Eye (tissue), 1 donor: Measurements from ENCODE around the gene PPP1R3A.
"Not testable (repeated sequence)": the region's sequence is repeated elsewhere in the genome, so short reads cannot be mapped to it uniquely, and the experiment has no call there.

ENCODE experiments used
- DNase-seq: peaks from one replicate; pipeline ENCODE4 v3.0.0-alpha.2; 2015

The PPP1R3A gene, protein sequence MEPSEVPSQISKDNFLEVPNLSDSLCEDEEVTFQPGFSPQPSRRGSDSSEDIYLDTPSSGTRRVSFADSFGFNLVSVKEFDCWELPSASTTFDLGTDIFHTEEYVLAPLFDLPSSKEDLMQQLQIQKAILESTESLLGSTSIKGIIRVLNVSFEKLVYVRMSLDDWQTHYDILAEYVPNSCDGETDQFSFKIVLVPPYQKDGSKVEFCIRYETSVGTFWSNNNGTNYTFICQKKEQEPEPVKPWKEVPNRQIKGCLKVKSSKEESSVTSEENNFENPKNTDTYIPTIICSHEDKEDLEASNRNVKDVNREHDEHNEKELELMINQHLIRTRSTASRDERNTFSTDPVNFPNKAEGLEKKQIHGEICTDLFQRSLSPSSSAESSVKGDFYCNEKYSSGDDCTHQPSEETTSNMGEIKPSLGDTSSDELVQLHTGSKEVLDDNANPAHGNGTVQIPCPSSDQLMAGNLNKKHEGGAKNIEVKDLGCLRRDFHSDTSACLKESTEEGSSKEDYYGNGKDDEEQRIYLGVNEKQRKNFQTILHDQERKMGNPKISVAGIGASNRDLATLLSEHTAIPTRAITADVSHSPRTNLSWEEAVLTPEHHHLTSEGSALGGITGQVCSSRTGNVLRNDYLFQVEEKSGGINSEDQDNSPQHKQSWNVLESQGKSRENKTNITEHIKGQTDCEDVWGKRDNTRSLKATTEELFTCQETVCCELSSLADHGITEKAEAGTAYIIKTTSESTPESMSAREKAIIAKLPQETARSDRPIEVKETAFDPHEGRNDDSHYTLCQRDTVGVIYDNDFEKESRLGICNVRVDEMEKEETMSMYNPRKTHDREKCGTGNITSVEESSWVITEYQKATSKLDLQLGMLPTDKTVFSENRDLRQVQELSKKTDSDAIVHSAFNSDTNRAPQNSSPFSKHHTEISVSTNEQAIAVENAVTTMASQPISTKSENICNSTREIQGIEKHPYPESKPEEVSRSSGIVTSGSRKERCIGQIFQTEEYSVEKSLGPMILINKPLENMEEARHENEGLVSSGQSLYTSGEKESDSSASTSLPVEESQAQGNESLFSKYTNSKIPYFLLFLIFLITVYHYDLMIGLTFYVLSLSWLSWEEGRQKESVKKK

DNA sequence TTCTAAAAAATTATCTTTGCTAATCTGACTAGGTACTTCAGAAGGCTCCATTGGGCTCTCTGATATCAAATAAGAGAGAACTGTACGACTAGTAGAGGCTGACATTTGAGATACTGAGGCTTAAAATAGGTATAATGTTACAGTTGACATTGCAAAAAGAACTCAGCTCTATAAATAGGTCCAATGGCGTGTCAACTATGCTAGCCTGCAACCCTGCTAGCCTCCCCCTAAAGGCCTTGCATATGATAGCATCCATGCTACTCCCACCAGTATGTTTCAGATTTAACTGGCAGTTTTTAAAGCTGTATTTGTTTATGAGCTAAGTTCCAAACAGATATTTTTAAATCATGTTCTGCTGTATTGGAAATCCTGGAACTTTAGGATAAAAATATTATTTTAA lies at the start of gene PPP1R3A:
Gene PPP1R3A, minus strand, starts transcription at position 64 of the 400 bp plus-strand sequence. Its CDS starts 13 bp downstream, at position 51.
- no peak for DNase-seq

DNA sequence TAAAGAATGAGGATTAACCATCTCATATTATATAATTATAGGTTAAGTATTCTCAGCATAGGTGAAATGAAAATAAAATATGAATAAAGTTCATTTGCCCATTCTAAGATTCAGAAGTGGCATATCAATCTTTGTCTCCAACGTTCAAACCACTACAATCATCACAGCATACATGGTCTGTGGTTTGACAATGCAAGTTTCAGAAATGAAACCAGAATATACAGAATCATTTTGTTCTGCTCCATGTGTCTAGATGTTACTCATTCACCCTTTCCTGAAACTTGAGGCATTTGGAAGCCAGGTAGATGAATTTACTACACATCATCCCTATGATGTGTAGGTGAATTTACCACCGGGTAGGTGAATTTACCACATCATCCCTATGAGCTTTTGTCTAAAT lies 44.5 kb upstream of the PPP1R3A start:
- DNase-seq = no peak

DNA sequence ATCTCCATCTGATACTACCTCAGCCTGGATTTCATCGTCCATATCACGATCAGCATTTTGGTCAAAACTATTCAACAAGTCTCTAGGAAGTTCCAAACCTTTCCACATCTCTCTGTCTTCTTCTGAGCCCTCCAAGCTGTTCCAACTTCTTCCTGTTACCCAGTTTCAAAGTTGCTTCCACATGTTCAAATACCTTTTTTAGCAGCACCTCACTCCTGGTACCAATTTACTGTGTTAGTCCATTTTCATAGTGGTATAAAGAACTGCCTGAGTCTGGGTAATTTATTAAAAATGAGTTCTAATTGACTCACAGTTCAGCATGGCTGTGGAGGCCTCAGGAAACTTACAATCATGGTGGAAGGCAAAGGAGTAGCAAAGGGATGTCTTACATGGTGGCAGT lies 41.1 kb upstream of the PPP1R3A start:
- DNase-seq = no peak

DNA sequence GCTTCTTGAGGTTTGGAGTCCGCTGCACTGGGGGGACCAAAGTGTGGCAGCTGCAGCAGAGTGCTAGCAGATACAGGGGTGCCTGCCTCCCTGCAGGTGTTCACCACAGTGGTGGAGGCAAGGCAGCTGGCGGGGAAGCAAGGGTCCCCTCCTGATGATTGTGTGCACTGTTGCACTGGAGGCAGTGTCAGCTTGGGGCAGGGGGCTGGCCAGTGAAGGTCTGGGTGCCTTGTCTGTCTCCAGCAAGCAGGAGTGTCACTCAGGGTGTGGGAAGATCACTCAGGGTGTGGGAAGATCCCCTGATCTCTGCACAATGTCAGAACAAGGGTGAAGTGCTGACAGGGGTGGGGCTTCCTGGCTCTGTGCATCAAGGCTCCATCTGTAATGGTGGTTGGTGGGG lies 36.3 kb upstream of the PPP1R3A start:
- no peak for DNase-seq

DNA sequence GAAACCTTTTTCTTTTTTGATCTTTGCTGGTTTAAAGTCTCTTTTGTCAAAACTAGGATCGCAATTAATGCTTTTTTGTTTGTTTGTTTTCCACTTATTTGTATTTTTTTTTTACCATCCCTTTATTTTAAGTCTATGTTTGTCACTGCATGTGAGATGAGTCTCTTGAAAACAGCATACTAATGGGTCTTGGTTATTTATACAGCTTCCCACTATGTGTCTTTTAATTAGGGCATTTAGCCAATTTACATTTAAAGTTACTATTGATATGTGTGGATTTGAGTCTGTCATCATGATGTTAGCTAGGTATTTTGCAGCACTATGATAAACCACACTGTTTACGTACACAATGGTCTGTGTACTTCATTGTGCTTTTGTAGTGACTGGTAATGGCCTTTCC lies 34.7 kb upstream of the PPP1R3A start:
- no peak for DNase-seq

DNA sequence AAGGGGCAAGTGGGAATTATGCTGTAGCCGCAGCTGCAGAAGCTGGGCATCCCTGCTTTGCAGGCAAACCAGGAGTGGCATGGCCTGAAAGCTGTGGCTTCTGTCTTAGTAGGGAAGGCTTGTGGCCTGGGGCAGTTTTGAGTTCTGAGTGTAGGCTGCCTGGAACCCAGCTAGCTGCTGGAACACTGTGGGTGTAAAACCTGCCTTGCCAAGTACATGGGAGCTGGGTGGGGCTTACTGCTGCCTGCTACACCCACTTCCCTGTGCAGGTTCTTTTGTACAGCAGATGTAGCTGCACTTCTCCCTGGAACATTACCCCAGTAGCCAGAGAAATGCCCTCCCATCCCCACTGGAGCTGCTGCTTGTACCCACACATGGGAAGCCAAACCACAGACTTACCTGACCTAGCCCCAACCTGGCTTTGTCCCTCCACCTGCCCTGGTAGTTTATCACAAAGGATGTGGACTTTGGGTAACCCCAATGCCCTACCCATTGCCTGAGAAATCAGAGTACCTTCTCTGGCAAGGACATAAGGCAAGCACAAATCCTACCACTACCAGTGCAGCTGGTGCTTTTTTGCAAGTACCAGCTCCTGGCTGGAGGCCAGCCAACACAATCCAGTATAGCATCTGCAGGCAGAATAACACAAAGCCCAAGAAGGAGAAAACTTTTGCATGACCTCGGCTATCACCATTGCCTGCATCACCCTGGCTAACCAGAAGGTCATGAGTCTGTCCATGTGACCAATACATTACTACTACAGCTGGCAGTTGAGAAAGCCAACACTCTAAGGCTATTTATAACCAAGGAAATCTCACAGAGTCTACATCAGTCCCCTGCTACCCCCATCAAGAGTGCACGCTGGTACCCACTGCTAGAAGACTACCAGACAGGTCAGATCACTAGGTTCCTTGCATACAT lies 26.5 kb upstream of the PPP1R3A start:
- DNase-seq = no peak

DNA sequence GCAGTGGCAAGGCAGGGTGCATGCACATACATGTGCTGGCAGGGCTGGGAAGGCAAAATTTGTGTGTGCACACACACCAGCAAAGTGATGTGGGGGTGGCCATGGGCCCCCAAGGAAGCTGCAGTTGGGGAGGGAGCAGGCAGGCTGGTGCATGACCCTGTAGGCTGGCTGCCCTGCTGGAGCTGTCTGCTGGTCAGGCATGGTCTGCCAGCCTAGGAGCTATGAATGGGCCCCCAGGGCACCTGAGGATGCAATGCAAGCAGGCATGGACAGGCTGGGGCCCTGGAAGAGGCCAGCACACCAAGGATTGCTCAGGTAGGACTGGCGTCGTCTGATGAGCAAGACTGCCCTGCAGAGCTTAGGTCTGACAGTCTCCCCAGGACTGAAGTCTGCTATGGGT lies 18.2 kb upstream of the PPP1R3A start:
- no peak for DNase-seq

DNA sequence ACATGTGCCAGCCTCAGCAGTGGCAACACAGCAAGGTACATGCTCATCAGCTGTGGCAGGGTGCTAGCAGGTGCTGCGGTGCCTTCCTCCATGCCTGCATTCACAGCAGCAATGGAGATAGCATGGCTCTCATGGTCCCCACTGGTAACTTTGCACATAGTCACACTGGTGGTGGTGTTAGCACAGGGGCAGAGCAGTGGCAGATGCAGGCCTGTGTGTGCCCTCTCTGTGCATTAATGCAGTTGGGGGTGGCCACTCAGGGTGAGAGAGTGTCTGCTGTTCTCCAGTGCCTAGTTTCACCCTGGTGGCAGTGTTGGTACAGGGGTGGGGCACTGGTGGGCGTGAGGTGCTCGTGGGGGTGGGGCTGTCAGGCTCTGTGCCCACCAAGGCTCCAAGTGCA lies 17.7 kb upstream of the PPP1R3A start:
- DNase-seq = no peak

DNA sequence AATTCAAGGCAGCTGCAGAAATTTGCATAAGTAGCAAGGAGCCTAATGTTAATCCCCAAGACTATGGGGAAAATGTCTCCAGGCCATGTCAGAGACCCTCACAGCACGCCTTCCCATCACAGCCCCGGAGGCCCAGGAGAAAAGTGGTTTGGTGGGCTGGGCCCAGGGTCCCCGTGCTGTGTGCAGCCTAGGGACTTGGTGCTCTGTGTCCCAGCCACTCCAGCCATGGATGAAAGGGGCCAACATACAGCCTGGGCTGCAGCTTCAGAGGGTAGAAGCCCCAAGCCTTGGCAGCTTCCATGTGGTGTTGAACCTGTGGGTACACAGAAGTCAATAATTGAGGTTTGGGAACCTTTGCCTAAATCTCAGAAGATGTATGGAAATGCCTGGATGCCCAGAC lies 10.6 kb upstream of the PPP1R3A start:
- not testable (repeated sequence) for DNase-seq

DNA sequence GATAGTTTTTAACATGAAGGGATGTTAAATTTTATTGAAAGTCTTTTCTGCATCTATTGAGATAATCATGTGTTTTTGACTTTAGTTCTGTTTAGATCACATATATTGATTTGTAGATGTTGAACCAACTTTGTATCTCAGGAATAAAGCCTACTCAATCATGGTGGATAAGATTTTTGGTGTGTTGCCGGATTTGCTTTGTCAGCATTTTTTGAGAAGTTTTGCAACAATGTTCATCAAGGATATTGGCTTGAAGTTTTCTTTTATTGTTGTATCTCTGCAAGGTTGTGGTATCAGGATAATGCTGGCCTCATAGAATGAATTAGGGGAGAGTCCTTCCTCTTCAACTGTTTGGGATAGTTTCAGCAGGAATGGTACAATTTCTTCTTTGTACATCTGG lies 9.3 kb upstream of the PPP1R3A start:
- DNase-seq = no peak

DNA sequence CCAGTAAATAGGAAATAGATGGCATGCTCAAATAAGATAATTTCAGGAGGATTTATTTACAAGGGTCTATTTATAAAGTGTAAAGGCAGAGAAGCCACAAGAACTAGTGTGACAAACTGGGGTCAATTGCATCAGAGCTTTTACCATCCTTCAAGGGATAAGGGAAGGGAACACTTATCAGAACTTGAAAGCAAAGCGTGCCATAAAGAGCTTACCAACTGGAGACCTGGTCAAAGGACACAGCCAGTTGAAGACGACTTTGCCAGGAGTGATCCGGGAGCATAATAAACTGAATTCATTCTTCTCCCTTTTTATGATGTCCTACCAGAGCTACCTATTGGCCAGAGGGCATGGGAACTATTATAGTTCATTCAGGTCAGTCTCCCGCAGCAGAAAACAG lies 3.2 kb upstream of the PPP1R3A start:
- no peak for DNase-seq

DNA sequence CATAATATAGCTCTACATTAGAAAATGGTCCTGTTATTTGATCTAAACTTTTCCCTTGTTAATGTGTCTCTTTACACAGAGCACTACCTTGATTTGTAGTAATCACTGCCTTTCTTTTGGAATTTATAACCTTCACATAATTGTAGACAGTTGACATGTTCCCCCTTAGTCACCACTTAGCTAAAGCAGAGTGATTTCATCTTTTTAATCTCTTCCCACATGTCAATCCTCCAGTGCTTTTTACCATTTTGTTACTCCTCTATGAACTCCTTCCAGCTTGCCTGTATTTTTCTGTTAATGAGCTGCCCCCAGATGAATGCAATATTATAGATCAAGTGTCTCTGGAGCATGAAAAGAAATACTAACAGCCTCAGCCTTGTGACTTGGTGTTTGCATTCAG lies 2.6 kb upstream of the PPP1R3A start:
- no peak for DNase-seq

DNA sequence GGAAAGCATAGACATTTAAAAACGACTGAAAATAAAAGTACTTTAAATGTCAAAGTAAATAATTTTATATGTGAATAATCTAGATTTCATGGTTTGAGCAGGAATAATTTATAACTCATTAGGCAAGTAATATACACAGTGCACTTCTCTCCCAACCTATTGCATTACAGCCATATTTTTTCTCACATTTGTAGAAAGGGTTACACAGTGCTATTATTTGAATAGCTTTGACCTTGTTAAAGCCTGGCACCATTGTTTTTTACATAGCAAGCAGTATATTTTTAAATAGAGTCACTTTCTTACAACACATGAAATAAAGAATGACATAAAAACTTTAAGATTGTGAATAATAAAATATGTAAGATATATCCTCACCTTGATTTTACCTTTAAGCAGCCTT lies 969 bp downstream of the PPP1R3A start:
- DNase-seq = no peak

DNA sequence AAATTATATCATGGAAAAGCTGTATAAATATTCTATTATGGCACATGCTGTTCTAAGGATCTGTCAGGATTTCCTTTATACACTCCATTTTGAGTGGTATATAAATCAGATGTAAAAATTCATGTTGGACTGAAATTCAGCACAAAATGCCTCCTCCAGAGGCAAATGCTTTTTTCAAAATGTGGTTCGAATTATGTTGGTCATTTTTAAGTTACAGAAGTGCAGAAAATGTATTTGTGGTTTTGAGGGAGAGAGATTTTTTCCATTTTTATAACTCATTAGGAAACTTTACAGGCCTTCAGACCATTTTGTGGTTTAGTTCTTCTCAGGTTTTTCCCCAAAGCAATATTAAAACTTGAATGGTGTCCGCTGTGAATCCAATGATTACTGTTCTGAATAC lies 2.9 kb downstream of the PPP1R3A start:
- peak; percentile 5 for DNase-seq

DNA sequence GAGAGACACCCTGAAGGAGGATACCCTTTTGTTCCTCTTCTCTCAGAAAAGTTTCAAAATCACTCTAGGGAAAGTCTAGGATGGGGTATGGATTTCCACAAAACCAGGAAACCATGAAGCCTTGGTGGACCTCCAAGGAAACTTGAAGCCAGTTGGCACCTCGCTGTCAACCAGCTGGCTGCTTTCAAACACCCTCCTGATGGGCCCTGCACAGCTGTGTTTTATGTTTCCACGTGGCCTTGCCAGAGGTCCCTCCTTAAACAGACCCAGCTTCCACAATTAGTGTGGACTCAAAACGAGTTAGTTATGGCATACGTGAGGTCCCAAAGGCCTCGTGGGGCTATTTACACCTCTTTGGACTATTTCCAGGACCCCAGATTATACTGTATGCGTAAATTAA lies 5.9 kb downstream of the PPP1R3A start:
- DNase-seq = no peak

DNA sequence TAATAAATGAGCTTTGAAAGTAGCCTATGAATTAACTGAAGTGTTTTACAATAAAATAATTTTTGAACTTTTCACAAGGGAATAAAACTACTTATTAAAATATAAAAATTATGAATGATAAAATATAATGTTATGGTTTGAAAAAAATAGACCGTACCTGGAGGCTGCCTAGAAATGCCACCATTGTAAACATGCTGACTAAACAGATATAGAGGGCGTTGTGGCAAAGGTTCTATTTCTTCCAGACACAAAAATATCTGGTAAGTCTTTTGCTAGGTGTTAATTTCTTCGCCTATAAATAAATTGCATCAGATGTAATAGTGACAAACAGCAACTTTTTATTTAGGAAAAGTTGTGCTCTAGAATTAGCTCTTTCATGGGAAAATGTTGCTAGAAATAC lies 11.2 kb downstream of the PPP1R3A start:
- DNase-seq = no peak

DNA sequence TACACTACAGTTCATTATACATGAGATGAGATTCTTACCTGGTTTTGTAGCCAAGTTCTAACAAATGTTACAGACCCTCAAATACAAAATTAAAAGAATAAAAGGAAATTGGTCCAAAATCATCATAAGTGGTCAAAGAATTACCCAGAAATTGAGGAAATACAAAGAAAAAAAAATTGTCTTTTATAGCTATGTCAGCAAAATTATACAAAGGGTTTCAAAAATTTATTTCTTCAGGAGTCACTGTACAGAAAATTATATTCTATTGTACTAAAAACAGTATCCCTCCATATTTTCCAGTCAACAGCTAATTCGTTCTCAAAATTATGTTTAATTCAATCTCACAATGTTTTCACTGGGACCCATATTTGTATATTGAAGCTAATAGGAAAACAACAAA lies 14.3 kb downstream of the PPP1R3A start:
- DNase-seq = no peak

DNA sequence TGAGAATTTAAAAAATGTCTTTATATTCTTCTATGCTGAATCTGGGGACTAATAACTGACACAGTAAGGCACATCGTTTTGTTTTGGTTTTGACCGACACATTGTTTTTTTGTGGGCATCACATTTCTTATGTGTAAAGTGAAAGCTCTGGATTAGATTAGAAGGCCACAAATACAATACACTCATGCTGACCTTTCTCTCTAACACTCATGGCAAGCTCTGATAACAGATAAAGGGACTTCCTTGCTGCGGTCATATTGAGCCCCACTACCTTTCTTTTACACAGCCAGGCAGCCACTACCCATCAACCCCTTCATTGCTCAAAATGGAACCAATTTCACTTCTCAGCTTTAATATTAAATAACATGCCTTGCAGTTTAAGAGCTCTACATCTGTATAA lies 26.0 kb downstream of the PPP1R3A start:
- DNase-seq = no peak

DNA sequence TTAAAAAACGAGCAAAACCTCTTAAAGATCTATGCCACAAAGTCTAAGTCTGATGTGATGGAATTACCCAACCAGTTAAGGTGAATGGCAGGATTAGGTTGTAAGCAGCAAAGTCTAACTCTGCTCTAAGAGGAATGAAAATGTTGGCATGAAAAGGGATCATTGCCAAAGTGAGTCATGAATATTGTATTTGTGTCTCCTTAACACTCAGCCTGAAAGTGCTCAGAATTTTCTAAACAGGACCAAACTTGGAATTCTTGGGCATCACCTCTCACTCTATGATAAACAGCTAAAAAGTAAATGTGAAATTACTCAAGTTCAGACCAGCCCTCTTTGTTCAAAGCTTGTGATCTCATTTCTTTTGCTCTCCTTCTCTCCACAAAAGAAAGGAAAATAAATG lies 27.0 kb downstream of the PPP1R3A start:
- no peak for DNase-seq

DNA sequence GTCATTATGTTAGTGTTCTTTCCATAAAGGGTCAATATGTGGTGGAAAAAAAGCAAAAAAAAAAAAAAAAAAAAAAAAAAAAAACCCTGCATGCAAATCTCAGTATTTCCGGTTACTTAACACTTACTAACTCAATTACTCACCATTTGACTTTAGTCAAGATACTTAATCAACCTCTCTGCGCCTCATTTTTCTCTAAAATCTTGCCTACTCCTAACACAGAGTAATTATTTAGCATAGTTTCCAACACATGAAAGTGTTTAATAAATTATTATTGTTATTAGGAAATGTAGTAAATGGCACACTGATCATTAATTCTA lies 27.8 kb downstream of the PPP1R3A start:
- no peak for DNase-seq

DNA sequence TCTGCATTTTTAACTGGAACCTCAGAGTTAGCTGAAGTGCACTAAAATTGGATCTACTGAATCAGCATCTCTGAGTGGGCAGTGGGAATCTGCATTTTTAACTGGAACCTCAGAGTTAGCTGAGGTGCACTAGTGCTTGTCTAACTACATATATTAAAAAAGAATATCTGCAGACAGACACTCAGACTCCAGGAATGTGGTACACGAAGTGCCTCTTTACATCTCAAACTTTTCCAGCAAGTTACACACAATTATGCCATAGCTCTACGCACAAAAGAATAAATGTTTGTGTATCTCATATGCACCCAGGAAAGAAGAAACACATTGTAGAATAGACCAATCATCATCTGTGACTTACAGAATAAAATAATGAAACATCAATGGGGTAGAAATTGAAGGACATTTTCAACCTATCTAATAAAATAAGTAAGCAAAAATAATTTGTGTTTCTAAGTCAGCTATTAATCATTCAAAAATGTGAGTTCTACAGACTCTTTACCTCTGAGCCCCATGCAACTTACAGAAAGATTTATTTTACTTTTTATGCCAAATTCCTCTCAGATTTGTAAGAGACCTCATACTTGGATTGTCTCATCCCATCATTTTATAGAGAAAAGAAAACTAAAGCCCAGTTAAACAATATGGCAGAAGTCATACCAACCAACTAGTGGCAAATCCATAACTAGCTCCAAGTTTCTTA lies 28.3 kb downstream of the PPP1R3A start:
- no peak for DNase-seq

DNA sequence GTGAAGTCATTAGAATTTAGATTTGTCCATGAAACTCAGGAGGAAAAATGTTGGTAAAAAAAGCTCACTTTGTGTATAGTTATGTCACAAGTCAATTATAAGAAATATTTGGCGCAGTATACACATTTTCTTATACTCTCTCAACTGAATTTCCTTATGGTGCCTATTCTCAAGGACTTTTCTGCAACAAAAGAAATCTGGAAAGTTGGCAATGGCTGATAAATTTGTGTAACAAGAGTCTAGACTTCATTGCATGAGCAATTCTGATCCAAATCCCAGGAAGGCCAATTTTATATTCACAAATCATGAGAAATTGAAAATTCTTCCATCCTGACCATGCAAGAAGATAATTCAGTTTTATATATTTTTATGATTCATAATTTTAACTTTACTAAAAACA lies 35.7 kb downstream of the PPP1R3A start:
- DNase-seq = no peak
